ENCODE data around the gene TMEM109. TPM values are rescaled to one million over a fixed set of nuclear protein-coding genes. Genes with fewer than 3 reads are reported as not detected.

Gene TMEM109
- total RNA-seq, 4 donors from 2014 or later, result 107 to 132 (median 120) TPM

GRCh38 chr11:60932605-60933356 lies 18.8 kb downstream of the TMEM109 start:
- Histone ChIP-seq H3K36me3 (peaks cover 0 to 23% of the 10 kb centered on the region in 2 donors), H3K9me3 (no peaks in the 10 kb centered on the region), H3K4me1 (no peaks in the 10 kb centered on the region), H3K27me3 (peaks cover 15% of the 10 kb centered on the region), H3K27ac (no peak overlapping the region), H3K4me3 (no peak overlapping the region)
- WGBS, 2 donors (ENCODE audit: low coverage in 1 of 2), result 47 to 90% methylated on average over 1 to 2 of the region's 5 CpGs
- TF ChIP-seq POLR2A (IDR thresholded peaks at IDR 0.05) (no peak), EP300 (IDR thresholded peaks at IDR 0.05) (no peak), POLR2AphosphoS5 (IDR thresholded peaks at IDR 0.05) (no peak), CTCF (IDR thresholded peaks at IDR 0.05) (no peak)
- ATAC-seq, result no peak

- ATAC-seq, result no peak
- TF ChIP-seq POLR2AphosphoS5 (IDR thresholded peaks at IDR 0.05) (no peak), CTCF (IDR thresholded peaks at IDR 0.05) (no peak), EP300 (IDR thresholded peaks at IDR 0.05) (no peak), POLR2A (IDR thresholded peaks at IDR 0.05) (no peak)
- H3K9me3 ChIP-seq, result no peaks in the 10 kb centered on the region
Observed at GRCh38 chr11:60933416-60934123, 19.6 kb downstream of the TMEM109 start.

GRCh38 chr11:60934124-60934789 lies 20.3 kb downstream of the TMEM109 start:
- peaks cover 0 to 31% of the 10 kb centered on the region in 2 donors for H3K36me3 ChIP-seq
- no peak for ATAC-seq
- no peaks in the 10 kb centered on the region for H3K9me3 ChIP-seq
- H3K27me3 ChIP-seq, result peaks cover 14% of the 10 kb centered on the region
- no peaks in the 10 kb centered on the region for H3K4me1 ChIP-seq
- WGBS, 2 donors (ENCODE audit: low coverage in 1 of 2), result no CpG with 5 or more reads among the region's 57 CpGs
- H3K27ac ChIP-seq, result no peak overlapping the region
- no peak for TF ChIP-seq EP300 (IDR thresholded peaks at IDR 0.05)
- no peak for TF ChIP-seq POLR2AphosphoS5 (IDR thresholded peaks at IDR 0.05)
- TF ChIP-seq CTCF (IDR thresholded peaks at IDR 0.05), result no peak
- TF ChIP-seq POLR2A (IDR thresholded peaks at IDR 0.05), result no peak
- no peak overlapping the region for H3K4me3 ChIP-seq

More at GRCh38 chr11:60933416-60934123, 19.6 kb downstream of the TMEM109 start:
- H3K4me1 ChIP-seq, result no peaks in the 10 kb centered on the region
- H3K27ac ChIP-seq, result no peak overlapping the region
- peaks cover 0 to 29% of the 10 kb centered on the region in 2 donors for H3K36me3 ChIP-seq
- 83 to 90% methylated on average over 5 of the region's 37 CpGs for WGBS, 2 donors (ENCODE audit: low coverage in 1 of 2)
- H3K27me3 ChIP-seq, result peaks cover 14% of the 10 kb centered on the region
- no peak overlapping the region for H3K4me3 ChIP-seq

GRCh38 chr11:60934790-60935605 lies 21.0 kb downstream of the TMEM109 start:
- Histone ChIP-seq H3K4me1 (no peaks in the 10 kb centered on the region), H3K27ac (no peak overlapping the region), H3K4me3 (no peak overlapping the region), H3K27me3 (peaks cover 10% of the 10 kb centered on the region), H3K36me3 (peaks cover 0 to 39% of the 10 kb centered on the region in 2 donors), H3K9me3 (no peaks in the 10 kb centered on the region)
- WGBS, 2 donors (ENCODE audit: low coverage in 1 of 2), result 90% methylated on average over 2 of the region's 21 CpGs; no CpG with 5 or more reads in 1 of the 2 donors
- no peak for TF ChIP-seq POLR2A (IDR thresholded peaks at IDR 0.05)
- no peak for TF ChIP-seq POLR2AphosphoS5 (IDR thresholded peaks at IDR 0.05)
- TF ChIP-seq CTCF (IDR thresholded peaks at IDR 0.05), result no peak
- TF ChIP-seq EP300 (IDR thresholded peaks at IDR 0.05), result no peak
- ATAC-seq, result no peak
